Suprapubic skin (tissue), 4 donors: Measurements from ENCODE around the gene PRKN. TPM values are rescaled to one million over a fixed set of nuclear protein-coding genes. Genes with fewer than 3 reads are reported as not detected.

Experiments
- DNase-seq, 2 donors: peaks; one replicate each; pipeline ENCODE4 v3.0.0-alpha.2; 2019; ENCODE audit warnings: low spot score in 2 of 2
- H3K27ac ChIP-seq: fragments of 200-600 bp; sonication (generic); one replicate; pipeline ENCODE4 v1.5.1; 2019
- H3K27me3 ChIP-seq: fragments of 200-600 bp; sonication (generic); one replicate; pipeline ENCODE4 v1.5.1; 2019
- H3K36me3 ChIP-seq: fragments of 200-600 bp; sonication (generic); one replicate; pipeline ENCODE4 v1.5.1; 2019
- H3K4me1 ChIP-seq: fragments of 200-600 bp; sonication (generic); one replicate; pipeline ENCODE4 v1.5.1; 2019
- H3K4me3 ChIP-seq: fragments of 200-600 bp; sonication (generic); one replicate; pipeline ENCODE4 v1.5.1; 2019; ENCODE audit warnings: mild to moderate bottlenecking
- H3K9me3 ChIP-seq: fragments of 200-600 bp; sonication (generic); one replicate; pipeline ENCODE4 v1.5.1; 2019
- CTCF ChIP-seq, 2 donors: fragments of 200-600 bp in 1 of 2; fragments of 450-650 bp in 1 of 2; sonication (generic) in 1 of 2; IDR thresholded peaks; one replicate each; pipeline ENCODE4 v1.5.1; 2016 to 2019; ENCODE audit warnings: antibody characterized with exemption in 2 of 2, mild to moderate bottlenecking in 1 of 2, moderate library complexity in 1 of 2
- EP300 ChIP-seq: sonication (generic); formaldehyde crosslinking; IDR thresholded peaks from one replicate; pipeline ENCODE4 v1.6.1; 2017; ENCODE audit warnings: antibody characterized with exemption
- POLR2A ChIP-seq, 2 donors: fragments of 450-650 bp; IDR thresholded peaks; one replicate each; pipeline ENCODE4 v1.6.1; 2017; ENCODE audit warnings: antibody characterized with exemption in 2 of 2, mild to moderate bottlenecking in 2 of 2, moderate library complexity in 2 of 2
- POLR2AphosphoS5 ChIP-seq, 3 donors: sonication (generic); formaldehyde crosslinking; IDR thresholded peaks; one replicate each; pipeline ENCODE4 v1.6.1; 2017; ENCODE audit warnings: antibody characterized with exemption in 3 of 3
- WGBS: methylation state at CpG from one replicate; pipeline ENCODE4 v1.1.5; 2018; 5-methylcytosine and 5-hydroxymethylcytosine counted together
- total RNA-seq, 4 donors: library from RNA; depleted of rRNA; stranded (reverse); fragments of >200 nt; gene quantifications; one replicate each; pipeline ENCODE4 v1.1.0, GENCODE V29; 2016

Gene PRKN
- total RNA-seq = 10 to 100 TPM in 2 of 4 donors, 1 to 10 TPM in 2; 7.2 to 22.8 (median 14.4) TPM

DNA sequence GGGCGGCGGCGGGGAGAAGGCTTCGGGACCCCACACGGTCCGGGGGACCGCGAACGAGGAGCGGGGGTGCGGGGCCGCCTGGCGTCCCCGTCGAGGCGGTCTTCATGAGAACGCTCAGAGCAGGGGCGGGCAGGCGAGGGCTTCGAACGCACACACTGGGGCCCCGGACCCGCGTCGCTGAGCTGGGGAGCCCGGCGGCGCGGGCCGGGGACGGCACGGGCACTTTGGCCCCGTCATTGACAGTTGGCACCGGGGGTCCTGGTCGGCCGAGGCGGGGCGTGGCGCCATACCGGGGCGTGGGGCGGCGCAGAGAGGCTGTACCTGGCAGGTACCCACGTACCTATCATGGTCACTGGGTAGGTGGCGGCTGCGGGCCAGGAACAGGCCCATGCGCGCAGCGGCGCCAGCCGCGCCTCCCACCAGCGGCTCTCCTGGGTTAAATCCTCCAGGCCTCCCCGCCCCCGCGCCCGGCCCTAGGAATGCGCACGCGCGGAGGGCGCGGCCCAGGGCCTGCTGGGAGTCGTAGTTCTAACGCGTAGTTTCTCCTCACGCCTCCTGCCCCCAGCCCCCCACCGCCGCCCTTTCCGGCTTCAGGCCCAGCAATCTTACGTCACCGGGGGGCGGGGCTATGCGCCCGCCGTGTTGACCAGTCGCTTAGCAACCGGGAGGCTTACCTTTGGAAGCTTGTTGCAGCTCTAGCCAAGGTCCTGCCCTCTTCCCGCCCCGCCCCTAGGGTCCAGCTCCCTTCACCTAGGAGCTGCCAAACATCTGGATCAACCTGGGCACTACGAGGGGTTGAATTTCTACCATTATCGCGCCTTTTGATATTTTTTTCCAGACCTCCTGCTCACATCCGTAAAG lies at the start of gene PRKN, which contains the start of gene PACRG:
Gene PRKN, minus strand, starts transcription at position 445 of the 861 bp plus-strand sequence.
Gene PACRG, plus strand, starts transcription at position 653 of the 861 bp plus-strand sequence.
- TF ChIP-seq CTCF (IDR thresholded peaks at IDR 0.05) = no peak
- TF ChIP-seq EP300 = no peak
- peak; percentile 1 to 66 (median 61) for TF ChIP-seq POLR2AphosphoS5 (IDR thresholded peaks at IDR 0.05)
- TF ChIP-seq POLR2A (IDR thresholded peaks at IDR 0.05) = peak; percentile 19 to 89
- Histone ChIP-seq H3K9me3 (no peaks in the 10 kb centered on the region), H3K4me3 (peak within 1 kb of the TSS; percentile 69), H3K36me3 (no peaks in the 10 kb centered on the region), H3K27me3 (no peaks in the 10 kb centered on the region), H3K27ac (peak within 1 kb of the TSS; percentile 85), H3K4me1 (peaks cover 16% of the 10 kb centered on the region)
- DNase-seq = peak; percentile 98 to 99
- WGBS = under 1% methylated on average over 33 of the region's 84 CpGs

DNA sequence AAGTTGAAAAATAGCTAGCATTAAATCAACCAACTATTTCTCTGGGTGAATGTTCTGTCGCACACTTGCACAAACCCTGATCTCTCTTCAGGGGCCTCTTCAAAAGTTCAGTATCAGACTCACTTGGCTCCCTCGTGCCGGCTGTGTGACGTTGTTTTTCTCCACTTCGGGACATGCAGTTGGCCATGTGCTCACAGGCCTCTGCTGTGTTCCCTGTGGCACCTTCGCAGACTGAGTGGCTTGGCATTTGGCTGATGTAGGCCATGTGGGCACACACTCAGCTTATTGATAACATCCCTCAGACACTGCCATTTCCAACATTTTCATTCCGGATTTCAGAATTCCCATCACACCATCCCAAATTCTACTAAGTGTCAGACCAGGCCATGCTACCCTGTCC lies 49.5 kb upstream of the PRKN start:
- Histone ChIP-seq H3K9me3 (peaks cover 19% of the 10 kb centered on the region), H3K4me1 (no peaks in the 10 kb centered on the region), H3K36me3 (no peaks in the 10 kb centered on the region), H3K4me3 (no peak overlapping the region), H3K27ac (no peak overlapping the region), H3K27me3 (no peaks in the 10 kb centered on the region)
- WGBS = 85% methylated on average over 7 of the region's 7 CpGs
- no peak for TF ChIP-seq CTCF (IDR thresholded peaks at IDR 0.05)
- TF ChIP-seq POLR2A (IDR thresholded peaks at IDR 0.05) = no peak
- TF ChIP-seq EP300 = no peak
- no peak for TF ChIP-seq POLR2AphosphoS5 (IDR thresholded peaks at IDR 0.05)
- no peak for DNase-seq

- no peak overlapping the region for H3K4me3 ChIP-seq
- TF ChIP-seq CTCF (IDR thresholded peaks at IDR 0.05) (no peak), EP300 (no peak), POLR2AphosphoS5 (IDR thresholded peaks at IDR 0.05) (no peak), POLR2A (IDR thresholded peaks at IDR 0.05) (no peak)
- WGBS = 75% methylated on average over 3 of the region's 3 CpGs
- H3K27ac ChIP-seq = no peak overlapping the region
- no peaks in the 10 kb centered on the region for H3K4me1 ChIP-seq
- no peaks in the 10 kb centered on the region for H3K9me3 ChIP-seq
- no peak for DNase-seq
- no peaks in the 10 kb centered on the region for H3K36me3 ChIP-seq
- no peaks in the 10 kb centered on the region for H3K27me3 ChIP-seq
These were observed 46.4 kb upstream of the PRKN start for GRCh38 chr6:162773996-162774395.

GRCh38 chr6:162772466-162772865 lies 44.9 kb upstream of the PRKN start:
- Histone ChIP-seq H3K4me3 (no peak overlapping the region), H3K9me3 (no peaks in the 10 kb centered on the region), H3K27ac (no peak overlapping the region), H3K4me1 (no peaks in the 10 kb centered on the region), H3K27me3 (no peaks in the 10 kb centered on the region), H3K36me3 (no peaks in the 10 kb centered on the region)
- TF ChIP-seq POLR2AphosphoS5 (IDR thresholded peaks at IDR 0.05) (no peak), POLR2A (IDR thresholded peaks at IDR 0.05) (no peak), CTCF (IDR thresholded peaks at IDR 0.05) (no peak), EP300 (no peak)
- no peak for DNase-seq

DNA sequence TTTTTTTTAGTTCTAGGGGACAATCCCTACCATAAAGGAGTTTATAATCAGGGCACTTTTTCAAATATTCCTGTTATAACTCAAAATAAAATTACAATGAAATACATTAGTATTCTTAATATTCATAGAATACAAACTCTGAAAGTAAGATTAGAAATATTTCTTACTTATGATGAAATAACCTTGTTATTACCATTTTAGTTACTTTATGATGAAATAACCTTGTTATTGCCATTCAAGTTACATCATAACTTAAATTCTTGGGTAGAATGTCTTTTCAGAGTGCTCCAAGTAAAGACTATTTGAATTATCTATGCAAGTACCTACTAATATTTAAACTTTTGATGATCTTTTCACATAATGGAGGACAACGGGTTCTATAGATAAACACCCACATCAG lies 43.4 kb upstream of the PRKN start:
- Histone ChIP-seq H3K4me3 (no peak overlapping the region), H3K27ac (no peak overlapping the region), H3K36me3 (no peaks in the 10 kb centered on the region), H3K27me3 (no peaks in the 10 kb centered on the region), H3K9me3 (no peaks in the 10 kb centered on the region), H3K4me1 (no peaks in the 10 kb centered on the region)
- 89% methylated on average over 1 of the region's 1 CpG for WGBS
- no peak for DNase-seq
- TF ChIP-seq POLR2AphosphoS5 (IDR thresholded peaks at IDR 0.05) = no peak
- TF ChIP-seq POLR2A (IDR thresholded peaks at IDR 0.05) = no peak
- TF ChIP-seq EP300 = no peak
- TF ChIP-seq CTCF (IDR thresholded peaks at IDR 0.05) = no peak
